Uterus (tissue), 4 donors: ENCODE results near the gene HRAS. TPM values are rescaled to one million over a fixed set of nuclear protein-coding genes. Genes with fewer than 3 reads are reported as not detected.

Source experiments
- DNase-seq, 2 donors: peaks; one replicate each; pipeline ENCODE4 v3.0.0-alpha.2; 2019 to 2020
- H3K27ac ChIP-seq, 2 donors: fragments of 200-600 bp; sonication (generic); 1 replicate in 1 of 2; 2 replicates in 1 of 2; pipeline ENCODE4 v1.5.1; 2016 to 2018
- H3K27me3 ChIP-seq, 2 donors: fragments of 200-600 bp; sonication (generic); one replicate each; pipeline ENCODE4 v1.5.1; 2018 to 2019; ENCODE audit warnings: control low read depth in 1 of 2
- H3K36me3 ChIP-seq, 2 donors: fragments of 200-600 bp; sonication (generic); one replicate each; pipeline ENCODE4 v1.5.1; 2019; ENCODE audit warnings: control low read depth in 1 of 2
- H3K4me1 ChIP-seq, 2 donors: fragments of 200-600 bp; sonication (generic); one replicate each; pipeline ENCODE4 v1.5.1; 2018 to 2019; ENCODE audit warnings: control low read depth in 1 of 2
- H3K4me3 ChIP-seq, 2 donors: fragments of 200-600 bp; sonication (generic); 1 replicate in 1 of 2; 2 replicates in 1 of 2; pipeline ENCODE4 v1.5.1; 2018 to 2019; ENCODE audit warnings: mild to moderate bottlenecking in 1 of 2
- H3K9me3 ChIP-seq, 2 donors: fragments of 200-600 bp; sonication (generic); one replicate each; pipeline ENCODE4 v1.5.1; 2019; ENCODE audit warnings: control low read depth in 1 of 2
- CTCF ChIP-seq, 4 experiments: fragments of 200-600 bp in 2 of 4; fragments of 450-650 bp in 2 of 4; sonication (generic) in 2 of 4; IDR thresholded peaks; one replicate each; pipeline ENCODE4 v1.5.1; 2016 to 2019; ENCODE audit warnings: antibody characterized with exemption in 4 of 4, mild to moderate bottlenecking in 2 of 4, moderate library complexity in 1 of 4
- POLR2A ChIP-seq, 2 donors: fragments of 450-650 bp; IDR thresholded peaks; one replicate each; pipeline ENCODE4 v1.6.1; 2016; ENCODE audit warnings: antibody characterized with exemption in 2 of 2, mild to moderate bottlenecking in 1 of 2, moderate library complexity in 1 of 2
- intact Hi-C: fragments of 100-400 bp; cut with DNase I; formaldehyde crosslinking; loops from one replicate; pipeline ENCODE4 v1.15.1; 2023; ENCODE audit warnings: low total_unique reads
- total RNA-seq, 4 donors: library from RNA; depleted of rRNA in 3 of 4; stranded (reverse); fragments of >200 nt in 3 of 4; gene quantifications; one replicate each; pipeline versions ENCODE4 v1.1.0 to v1.2.4, GENCODE V29; 2014 to 2023
- donor health status: DM: yes; HTN: yes; CAD: no.

HRAS gene
- total RNA-seq, 4 donors from 2014 or later = 5.4 to 37.6 (median 23.8) TPM

DNA sequence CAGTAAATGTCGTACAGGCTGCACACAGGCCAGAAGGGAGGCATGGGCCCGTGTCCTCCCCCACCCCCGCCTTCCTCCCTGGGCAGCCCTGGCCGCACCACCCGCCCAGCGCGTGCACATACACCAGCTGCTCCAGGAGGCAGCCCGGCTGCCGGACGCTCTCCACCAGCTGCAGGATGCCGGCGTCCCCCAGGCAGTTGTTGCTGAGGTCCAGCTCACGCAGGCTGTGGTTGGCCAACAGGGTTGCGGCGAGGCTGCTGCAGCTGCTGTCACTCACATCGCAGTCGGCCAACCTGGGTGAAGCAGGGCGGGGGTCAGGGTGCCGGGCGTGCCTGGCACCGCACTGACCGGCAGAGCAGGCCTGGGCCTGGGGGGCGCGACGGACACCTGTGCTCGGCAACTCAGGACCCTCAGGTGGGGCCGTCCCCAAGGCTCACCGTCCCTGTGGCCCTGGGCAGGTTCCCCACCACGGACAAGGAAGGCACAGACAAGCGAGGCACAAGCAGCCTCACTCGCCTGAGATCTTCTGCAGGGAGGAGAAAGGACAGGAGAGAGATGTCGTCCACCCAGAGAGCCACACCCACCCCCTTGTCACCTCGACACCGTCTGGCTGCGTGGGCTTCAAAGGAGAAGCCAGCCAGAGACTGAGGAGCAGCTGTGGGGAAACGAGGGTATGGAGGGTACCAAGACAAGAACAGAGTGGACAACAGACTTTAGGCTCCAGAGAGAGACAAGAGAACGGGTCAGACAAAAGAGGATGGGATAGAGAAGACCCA lies 40.4 kb downstream of the HRAS start:
- no peaks in the 10 kb centered on the region for H3K27me3 ChIP-seq
- no peaks in the 10 kb centered on the region for H3K4me1 ChIP-seq
- TF ChIP-seq CTCF (IDR thresholded peaks at IDR 0.05) = no peak
- no peak for TF ChIP-seq POLR2A (IDR thresholded peaks at IDR 0.05)
- no peak overlapping the region for H3K27ac ChIP-seq
- DNase-seq = no peak
- no peaks in the 10 kb centered on the region for H3K36me3 ChIP-seq
- H3K9me3 ChIP-seq = no peaks in the 10 kb centered on the region
- intact Hi-C loops = no loop called here
- no peak overlapping the region for H3K4me3 ChIP-seq

DNA sequence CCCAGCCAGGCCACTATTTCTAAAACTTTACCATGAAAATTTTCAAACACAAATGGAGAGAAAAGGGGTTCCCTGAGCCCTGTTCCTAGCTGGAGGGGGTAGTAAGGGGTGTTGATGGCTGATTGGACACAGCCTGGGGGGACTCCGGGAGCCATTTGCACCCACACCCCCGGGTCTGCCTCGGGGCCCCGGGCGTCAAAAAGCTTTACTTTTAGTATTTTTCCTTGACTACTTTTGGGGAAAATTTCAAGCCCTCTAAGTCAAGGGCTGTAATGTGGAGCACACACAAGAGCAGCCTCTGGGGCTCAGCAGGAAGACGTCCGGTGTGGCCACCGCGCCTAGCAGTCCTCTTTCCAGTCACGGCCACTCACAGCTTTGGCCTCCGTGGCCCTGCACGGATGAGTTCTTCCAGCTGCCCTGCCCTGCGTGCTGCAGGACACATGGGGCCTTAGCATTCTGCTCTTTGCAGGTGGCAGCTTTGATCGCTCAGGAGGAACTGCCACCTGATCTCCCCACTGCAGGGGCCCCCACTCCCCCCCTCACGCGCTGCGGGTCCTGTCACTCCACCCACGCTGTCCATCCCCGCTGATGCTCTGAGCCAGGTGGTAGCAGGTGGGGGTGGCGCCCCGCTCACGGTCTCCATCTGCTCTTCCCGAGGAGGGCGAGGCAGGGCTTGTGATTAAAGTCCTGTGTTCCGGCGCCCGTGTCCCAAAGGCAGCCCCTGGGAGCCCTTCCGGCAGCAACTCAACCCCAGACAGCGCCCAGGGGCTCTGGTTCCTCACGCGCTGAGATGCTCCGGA lies 42.7 kb downstream of the HRAS start:
- H3K36me3 ChIP-seq = no peaks in the 10 kb centered on the region
- no peaks in the 10 kb centered on the region for H3K27me3 ChIP-seq
- TF ChIP-seq CTCF (IDR thresholded peaks at IDR 0.05) (no peak), POLR2A (IDR thresholded peaks at IDR 0.05) (no peak)
- H3K27ac ChIP-seq = no peak overlapping the region
- no peaks in the 10 kb centered on the region for H3K9me3 ChIP-seq
- intact Hi-C loops = no loop called here
- no peak overlapping the region for H3K4me3 ChIP-seq
- no peaks in the 10 kb centered on the region for H3K4me1 ChIP-seq
- no peak for DNase-seq

DNA sequence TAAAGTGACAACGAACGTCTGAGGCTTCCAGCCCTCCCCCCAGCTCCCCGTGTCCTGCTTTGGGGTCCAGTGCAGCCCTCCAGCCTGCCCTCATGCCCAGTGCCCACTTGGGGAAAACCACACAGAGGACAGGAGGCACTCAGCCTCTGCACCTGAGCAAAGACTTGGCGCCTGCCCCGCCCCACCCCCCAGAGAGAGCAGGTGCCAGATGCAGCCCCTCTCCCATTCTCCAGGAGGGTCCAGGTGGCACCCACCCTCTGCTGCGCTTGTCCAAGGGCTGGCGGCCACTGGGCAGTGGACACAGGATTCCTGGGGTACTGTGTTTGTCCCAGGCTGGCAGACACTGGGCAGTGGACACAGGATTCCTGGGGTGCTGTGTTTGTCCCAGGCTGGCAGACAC lies 44.0 kb downstream of the HRAS start:
- H3K36me3 ChIP-seq = no peaks in the 10 kb centered on the region

DNA sequence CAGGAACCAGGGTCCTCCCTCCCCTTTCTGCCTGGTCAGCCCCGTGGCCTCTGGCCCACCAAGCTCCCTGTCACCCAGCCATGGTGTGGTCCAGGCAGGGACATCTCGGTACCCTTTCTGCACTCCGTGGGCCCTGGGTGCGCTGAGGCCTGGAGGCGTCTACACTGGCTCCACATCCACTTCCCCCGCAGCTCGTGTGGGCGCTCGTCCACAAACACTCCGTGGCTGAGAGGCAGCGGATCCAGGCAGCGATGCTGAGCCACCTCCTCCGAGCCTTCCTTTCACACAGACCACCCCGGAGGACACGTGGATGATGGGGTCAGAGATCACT lies 44.5 kb downstream of the HRAS start:
- no peak overlapping the region for H3K27ac ChIP-seq
- no peaks in the 10 kb centered on the region for H3K9me3 ChIP-seq
- no peak for DNase-seq
- H3K27me3 ChIP-seq = no peaks in the 10 kb centered on the region
- no peak for TF ChIP-seq POLR2A (IDR thresholded peaks at IDR 0.05)
- no peak for TF ChIP-seq CTCF (IDR thresholded peaks at IDR 0.05)
- no peaks in the 10 kb centered on the region for H3K4me1 ChIP-seq
- H3K4me3 ChIP-seq = no peak overlapping the region
- H3K36me3 ChIP-seq = no peaks in the 10 kb centered on the region
- intact Hi-C loops = no loop called here

More for the DNA sequence above, 44.0 kb downstream of the HRAS start:
- DNase-seq = no peak
- H3K4me1 ChIP-seq = no peaks in the 10 kb centered on the region
- H3K27me3 ChIP-seq = no peaks in the 10 kb centered on the region
- intact Hi-C loops = no loop called here
- no peak overlapping the region for H3K27ac ChIP-seq
- no peak for TF ChIP-seq POLR2A (IDR thresholded peaks at IDR 0.05)
- TF ChIP-seq CTCF (IDR thresholded peaks at IDR 0.05) = no peak
- H3K4me3 ChIP-seq = no peak overlapping the region
- no peaks in the 10 kb centered on the region for H3K9me3 ChIP-seq
